Measurements from ENCODE around the gene ARHGAP1. TPM values are rescaled to one million over a fixed set of nuclear protein-coding genes. Genes with fewer than 3 reads are reported as not detected.

ARHGAP1 gene
- total and polyA plus RNA-seq, 8 donors, result 18.7 to 51.1 (median 28.4) TPM

GRCh38 chr11:46677169-46677568 is 23.2 kb downstream of the ARHGAP1 start:
- intact Hi-C loops (cut with DNase I), result no loop called here
- TF ChIP-seq, protein P1, sequence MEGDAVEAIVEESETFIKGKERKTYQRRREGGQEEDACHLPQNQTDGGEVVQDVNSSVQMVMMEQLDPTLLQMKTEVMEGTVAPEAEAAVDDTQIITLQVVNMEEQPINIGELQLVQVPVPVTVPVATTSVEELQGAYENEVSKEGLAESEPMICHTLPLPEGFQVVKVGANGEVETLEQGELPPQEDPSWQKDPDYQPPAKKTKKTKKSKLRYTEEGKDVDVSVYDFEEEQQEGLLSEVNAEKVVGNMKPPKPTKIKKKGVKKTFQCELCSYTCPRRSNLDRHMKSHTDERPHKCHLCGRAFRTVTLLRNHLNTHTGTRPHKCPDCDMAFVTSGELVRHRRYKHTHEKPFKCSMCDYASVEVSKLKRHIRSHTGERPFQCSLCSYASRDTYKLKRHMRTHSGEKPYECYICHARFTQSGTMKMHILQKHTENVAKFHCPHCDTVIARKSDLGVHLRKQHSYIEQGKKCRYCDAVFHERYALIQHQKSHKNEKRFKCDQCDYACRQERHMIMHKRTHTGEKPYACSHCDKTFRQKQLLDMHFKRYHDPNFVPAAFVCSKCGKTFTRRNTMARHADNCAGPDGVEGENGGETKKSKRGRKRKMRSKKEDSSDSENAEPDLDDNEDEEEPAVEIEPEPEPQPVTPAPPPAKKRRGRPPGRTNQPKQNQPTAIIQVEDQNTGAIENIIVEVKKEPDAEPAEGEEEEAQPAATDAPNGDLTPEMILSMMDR (IDR thresholded peaks at IDR 0.05), result no peak
- no peak overlapping the region for H3K4me3 ChIP-seq
- DNase-seq (peak in 1 of 6 donors; percentile 52), FAIRE-seq (no peak), ATAC-seq (no peak)
- 88 to 90% methylated on average over 8 of the region's 8 CpGs for WGBS, 2 donors
- H3K27ac ChIP-seq, result peak overlapping the region in 3 of 4 donors; percentile 16 to 91 (median 33)
- peaks cover 19 to 30% (median 27%) of the 10 kb centered on the region in 3 donors for H3K4me1 ChIP-seq
- H3K27me3 ChIP-seq, result no peaks in the 10 kb centered on the region
- H3K36me3 ChIP-seq, result peaks cover 5 to 40% (median 33%) of the 10 kb centered on the region in 3 donors
- H3K9me3 ChIP-seq, result no peaks in the 10 kb centered on the region

DNA sequence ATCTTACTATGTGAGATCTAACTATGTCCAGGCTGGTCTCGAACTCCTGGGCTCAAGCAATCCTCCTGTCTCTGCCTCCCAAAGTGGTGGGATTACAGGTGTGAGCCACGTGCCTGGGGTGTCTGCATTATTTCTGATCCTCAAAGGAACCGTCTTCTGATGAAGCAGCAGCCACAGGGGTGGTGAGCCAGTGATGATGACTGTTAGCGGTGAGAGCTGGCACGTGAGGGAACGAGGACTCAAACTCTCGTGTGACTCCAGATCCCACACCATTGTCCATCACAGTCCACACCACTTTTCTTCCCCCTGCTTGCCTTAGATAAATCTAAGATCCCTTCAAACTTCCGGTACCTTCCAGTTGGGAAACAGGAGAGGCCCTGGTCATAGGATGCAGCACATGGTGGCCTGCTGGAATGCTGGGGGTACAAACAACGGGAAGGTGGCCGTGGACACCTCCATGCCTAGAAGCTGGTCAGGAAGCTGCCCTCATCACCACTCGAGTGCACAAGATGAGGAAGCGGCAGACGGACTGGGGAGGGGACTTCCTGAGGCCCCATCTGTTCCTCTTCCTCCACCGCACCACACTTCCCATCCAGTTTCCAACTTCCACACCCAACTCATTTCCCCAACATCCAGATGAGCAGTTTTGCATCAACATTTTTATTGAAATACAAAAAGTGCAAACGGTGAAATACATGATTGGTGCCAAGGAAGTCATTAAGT is 23.8 kb downstream of the ARHGAP1 start:
- ATAC-seq (no peak), DNase-seq (peak in 1 of 6 donors; percentile 32), FAIRE-seq (no peak)
- TF ChIP-seq, protein P1 (IDR thresholded peaks at IDR 0.05), result no peak
- Histone ChIP-seq H3K27ac (peak overlapping the region; percentile 60 to 91 (median 74)), H3K27me3 (no peaks in the 10 kb centered on the region), H3K9me3 (no peaks in the 10 kb centered on the region), H3K4me1 (peaks cover 19 to 30% (median 27%) of the 10 kb centered on the region in 3 donors), H3K4me3 (no peak overlapping the region), H3K36me3 (peaks cover 5 to 42% (median 33%) of the 10 kb centered on the region in 3 donors)
- 88 to 89% methylated on average over 15 of the region's 15 CpGs for WGBS, 2 donors
- intact Hi-C loops (cut with DNase I), result no loop called here

DNA sequence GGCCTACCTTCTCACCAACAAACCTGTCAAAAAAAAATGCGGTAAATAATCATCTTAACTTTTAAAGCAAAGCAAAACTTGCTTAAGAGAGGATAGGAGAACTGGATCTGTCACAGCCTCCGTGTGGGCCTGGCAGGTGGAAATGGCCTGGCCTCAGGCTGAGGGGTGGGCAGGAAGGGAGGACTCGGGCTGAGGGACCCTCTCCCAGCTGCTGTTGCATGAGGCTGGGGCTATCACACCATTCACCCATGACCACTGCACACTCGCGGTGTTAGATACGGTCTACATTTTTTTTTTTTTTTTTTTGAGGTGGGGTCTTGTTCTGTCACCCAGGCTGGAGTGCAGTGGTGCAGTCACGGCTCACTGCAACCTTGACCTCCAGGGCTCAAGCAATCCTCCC is 24.5 kb downstream of the ARHGAP1 start:
- Histone ChIP-seq H3K36me3 (peaks cover 5 to 42% (median 31%) of the 10 kb centered on the region in 3 donors), H3K27me3 (no peaks in the 10 kb centered on the region), H3K27ac (peak overlapping the region; percentile 60 to 91 (median 74)), H3K4me3 (no peak overlapping the region), H3K9me3 (no peaks in the 10 kb centered on the region), H3K4me1 (peaks cover 19 to 30% (median 27%) of the 10 kb centered on the region in 3 donors)
- intact Hi-C loops (cut with DNase I), result no loop called here
- ATAC-seq, result no peak
- WGBS, 2 donors, result 70 to 71% methylated on average over 7 of the region's 7 CpGs
- peak in 1 of 6 donors; percentile 25 for DNase-seq
- TF ChIP-seq, protein P1 (IDR thresholded peaks at IDR 0.05), result no peak
- FAIRE-seq, result no peak

- Histone ChIP-seq H3K36me3 (peaks cover 2 to 42% (median 29%) of the 10 kb centered on the region in 3 donors), H3K4me1 (peaks cover 19 to 30% (median 27%) of the 10 kb centered on the region in 3 donors), H3K27me3 (no peaks in the 10 kb centered on the region), H3K27ac (peak overlapping the region; percentile 60 to 91 (median 74)), H3K4me3 (no peak overlapping the region), H3K9me3 (no peaks in the 10 kb centered on the region)
- TF ChIP-seq, protein P1 (IDR thresholded peaks at IDR 0.05), result no peak
- 11 to 22% methylated on average over 4 of the region's 4 CpGs for WGBS, 2 donors
- ATAC-seq (peak; percentile 78 to 82 (median 79)), DNase-seq (peak in 5 of 6 donors; percentile 56 to 75 (median 72)), FAIRE-seq (no peak)
- intact Hi-C loops (cut with DNase I), result no loop called here
Observed at GRCh38 chr11:46675288-46675851, 25.0 kb downstream of the ARHGAP1 start.
